Measurements from ENCODE around the gene SURF6.
"Not testable (repeated sequence)": the region's sequence is repeated elsewhere in the genome, so short reads cannot be mapped to it uniquely, and the experiment has no call there.

Gene SURF6

DNA sequence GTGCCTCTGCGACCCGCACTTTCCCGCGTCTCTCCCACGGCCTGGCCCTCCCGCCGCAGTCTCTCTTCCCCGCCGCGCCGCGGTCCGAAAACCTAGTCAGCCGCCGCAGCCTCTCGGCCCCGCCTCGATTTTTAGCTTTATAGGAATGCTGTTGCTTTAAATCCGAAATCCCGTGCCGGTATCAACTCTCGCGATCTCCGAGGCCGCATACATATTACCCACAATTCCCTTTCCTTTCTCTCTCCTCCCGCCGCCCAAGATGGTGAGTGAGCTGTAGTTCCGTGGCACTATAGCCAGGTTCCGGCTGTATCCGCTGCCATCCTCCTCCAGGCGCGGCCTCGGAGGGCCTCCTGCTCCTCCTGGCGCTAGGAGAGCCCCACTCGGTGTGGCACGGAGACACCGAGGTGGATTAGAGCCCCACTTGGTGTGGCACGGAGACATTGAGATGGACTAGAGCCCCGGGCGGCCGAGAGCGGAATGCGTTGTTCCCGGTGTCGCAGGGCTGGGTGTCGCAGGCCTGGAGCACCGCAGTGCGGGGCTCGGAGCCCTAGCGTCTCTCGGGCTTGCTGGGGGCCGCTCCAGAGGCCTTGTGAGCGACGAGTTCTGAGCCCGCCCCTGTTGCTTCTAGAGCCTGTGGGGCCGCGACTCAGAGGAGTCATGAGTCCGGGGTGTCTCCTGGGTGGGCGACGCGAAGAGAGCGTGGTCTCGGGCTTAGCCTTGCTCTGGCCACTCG, 12.2 kb upstream of the SURF6 start, which contains the start of the genes MED22 and RPL7A:
Gene MED22, minus strand, starts transcription at position 147 of the 733 bp plus-strand sequence. CDS start 1,469 bp downstream, outside the sequence.
Gene RPL7A, plus strand, starts transcription at position 234 of the 733 bp plus-strand sequence. Its CDS starts 26 bp downstream, at position 260.
- peak; percentile 95 for DNase-seq (ENCODE audit: low read depth)

DNA sequence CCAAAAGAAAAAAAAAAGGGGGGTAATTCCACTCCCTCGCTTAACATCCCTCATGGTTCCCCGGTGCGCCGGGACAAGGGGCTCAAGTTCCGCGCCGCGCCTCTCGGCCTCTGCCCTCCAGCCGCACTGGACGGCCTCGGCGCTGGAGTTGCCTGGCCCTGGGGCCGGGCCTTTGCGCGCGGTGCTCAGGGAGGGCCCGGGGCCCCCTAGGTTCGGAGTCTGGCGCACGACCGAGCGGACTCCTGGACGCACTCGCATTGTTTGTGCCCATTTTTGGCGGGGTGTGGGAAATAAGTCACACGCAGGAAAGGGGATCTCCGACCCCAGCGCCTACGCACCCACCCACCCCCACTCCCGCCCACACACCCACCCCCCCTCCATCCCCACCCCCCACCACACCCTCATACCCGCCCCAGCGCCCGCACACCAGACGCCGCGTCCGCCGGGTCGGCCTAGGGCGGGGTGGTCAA, 11.6 kb upstream of the SURF6 start:
- no peak for DNase-seq (ENCODE audit: low read depth)

DNA sequence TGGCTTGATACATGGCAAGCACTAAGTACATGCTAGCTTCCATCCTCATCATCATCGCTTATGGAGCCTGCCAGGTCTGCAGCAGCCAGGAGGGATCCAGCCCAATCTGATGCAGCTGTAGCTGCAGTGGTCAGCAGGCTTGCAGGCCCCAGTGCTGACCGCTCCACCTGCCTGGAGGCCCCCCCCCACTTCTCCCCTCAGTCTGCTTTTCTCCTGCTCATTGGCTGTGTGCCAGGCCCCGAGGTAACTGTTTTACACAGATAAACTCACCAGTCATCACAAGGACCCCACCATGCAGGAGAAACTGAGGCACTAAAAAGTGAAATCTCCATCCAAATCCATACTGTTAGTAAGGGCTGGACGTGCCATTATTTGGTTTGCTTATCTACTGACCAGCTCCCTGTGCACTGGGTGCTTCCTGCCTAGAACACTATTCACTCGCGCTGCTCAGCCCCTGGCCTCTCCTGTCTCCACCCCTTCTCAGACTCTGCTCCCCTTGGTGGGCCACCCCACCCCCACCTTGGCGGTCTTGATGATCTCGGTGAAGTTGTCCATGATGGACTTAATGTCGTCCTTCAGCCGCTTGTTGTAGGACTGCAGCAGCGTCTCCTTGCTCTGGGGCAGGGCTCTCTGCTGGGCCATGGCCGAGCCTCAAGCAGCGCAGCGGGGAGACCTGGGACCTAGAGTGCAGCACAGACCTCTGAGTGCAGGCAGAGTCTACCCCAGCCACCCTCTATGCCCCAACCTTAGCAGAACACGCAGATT, 10.2 kb upstream of the SURF6 start:
- DNase-seq (ENCODE audit: low read depth): no peak

DNA sequence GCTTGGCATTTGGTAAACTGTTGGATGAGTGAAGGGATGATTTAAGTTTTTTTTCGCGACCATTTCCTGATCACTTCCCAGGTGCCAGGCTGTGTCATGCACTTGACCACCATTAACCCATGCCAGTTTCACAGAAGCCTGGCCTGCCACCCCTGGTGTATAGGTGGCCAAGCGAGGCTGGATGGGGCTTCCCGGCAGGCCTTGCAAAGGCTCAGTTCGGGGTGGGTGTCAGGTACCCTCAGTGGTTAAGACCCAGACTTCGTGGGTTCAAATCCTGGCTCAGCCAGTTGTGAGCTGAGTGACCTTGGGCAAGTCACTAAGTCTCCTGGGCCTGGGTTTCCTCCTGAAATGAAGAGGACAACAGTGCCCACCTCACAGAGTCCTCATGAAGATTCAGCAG, 9.6 kb upstream of the SURF6 start:
- DNase-seq (ENCODE audit: low read depth): no peak

DNA sequence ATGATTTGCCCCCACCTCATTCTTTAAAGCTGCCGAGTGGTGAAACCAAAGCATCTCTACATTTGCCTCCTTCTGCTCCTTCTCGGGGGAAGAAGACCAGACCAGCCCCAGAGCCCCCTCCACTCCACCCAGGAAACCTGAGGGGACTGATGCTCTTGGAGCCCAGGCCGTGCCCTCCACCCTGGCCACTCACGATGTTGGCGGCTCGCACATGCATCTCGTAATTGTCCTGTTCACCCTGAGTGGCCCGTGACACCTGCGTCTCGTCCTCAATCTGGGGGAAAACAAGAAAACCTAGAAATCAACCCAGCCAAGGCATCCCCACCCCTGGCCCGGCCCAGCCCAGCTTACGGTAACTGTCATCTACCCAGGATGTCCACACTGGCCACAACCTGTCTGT, 9.0 kb upstream of the SURF6 start:
- no peak for DNase-seq (ENCODE audit: low read depth)

DNA sequence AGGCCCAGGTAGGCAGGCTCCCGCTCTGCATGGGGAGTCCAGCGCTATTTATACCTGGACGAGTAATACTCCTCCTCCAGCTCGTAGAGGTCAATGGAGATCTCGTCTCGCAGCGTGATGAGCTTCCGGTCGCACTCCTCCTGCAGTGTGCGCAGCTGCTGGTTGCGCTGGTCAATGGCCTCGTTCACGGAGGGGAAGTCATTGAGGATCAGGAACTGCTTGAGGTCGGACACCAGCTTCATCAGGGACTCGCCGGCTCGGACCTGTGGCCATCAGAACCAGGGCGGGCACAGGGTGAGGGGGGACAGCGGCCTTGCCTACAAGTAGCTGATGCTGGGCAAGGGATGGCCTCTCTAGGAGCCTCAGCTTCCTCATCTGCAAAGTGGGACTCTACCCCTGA, 8.1 kb upstream of the SURF6 start:
- no peak for DNase-seq (ENCODE audit: low read depth)

DNA sequence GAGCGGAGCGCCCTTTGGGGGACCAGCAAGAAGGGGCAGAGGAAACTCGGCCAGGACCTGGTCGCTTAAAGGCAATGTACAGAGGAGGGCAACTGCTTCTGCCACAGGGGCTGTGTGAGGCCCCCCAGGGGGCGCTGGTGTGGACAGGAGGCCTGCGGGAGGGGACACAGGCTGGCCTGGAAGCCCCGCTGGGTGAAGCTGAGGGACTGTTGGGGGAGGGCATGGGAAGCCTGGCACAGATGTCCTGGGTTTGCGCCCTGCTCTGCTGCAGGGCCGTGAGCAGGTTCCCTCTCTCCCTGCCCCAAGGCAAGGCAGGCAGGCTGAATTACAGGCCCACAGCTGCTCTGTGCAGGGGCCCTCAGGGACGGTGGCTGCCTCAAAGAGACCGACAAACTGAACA, 6.6 kb upstream of the SURF6 start:
- no peak for DNase-seq (ENCODE audit: low read depth)

DNA sequence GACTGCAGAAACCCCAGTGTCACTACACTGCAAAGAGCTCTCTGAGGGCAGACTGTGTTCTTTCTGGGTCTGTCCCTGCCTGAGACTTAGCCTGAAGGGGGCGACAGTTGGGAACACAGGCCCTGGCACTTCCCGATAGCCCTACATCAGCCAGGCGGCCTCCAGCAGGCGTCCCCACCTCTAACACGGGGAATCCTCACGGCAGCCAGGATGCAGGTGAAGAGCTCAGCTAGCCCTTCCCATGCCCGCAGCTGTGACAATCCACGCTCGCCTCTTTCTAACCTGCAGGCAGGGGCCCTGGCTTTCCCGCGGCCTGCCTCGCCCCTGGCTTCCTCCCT, 6.0 kb upstream of the SURF6 start:
- no peak for DNase-seq (ENCODE audit: low read depth)

DNA sequence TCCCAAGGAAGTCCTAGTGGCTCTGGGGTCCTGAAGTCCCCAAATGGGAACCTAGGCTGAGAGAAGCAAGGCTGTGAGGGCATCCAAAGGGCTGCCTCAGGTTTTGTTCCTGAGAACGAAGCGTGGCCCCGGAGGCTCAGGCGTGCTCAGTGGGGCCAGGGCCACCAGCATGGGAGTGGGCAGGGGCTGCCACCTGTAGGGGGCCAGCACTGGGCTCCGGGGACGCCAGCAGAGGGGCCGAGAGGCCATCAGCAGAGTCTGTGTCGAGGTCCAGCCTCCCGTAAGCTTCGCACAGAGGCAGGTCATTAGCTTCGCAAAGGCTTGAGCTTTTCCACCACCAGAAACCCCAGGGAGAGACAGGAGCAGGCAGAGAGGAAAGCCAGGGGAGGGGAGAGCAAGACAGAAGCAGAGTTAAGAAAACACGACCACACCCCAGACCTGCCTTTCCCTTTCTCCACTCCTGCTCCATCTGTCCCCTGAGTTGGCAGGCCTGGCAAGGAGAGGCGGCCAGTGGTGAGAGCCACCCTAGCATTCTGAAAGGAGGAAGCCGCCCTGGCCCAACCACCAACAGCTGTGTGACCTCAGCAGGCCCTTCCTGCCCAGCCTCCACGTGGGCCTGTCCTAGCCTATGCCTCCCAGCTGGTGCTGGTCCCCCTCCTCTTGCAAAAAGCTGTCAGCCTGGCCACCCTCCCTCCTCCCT, 5.5 kb upstream of the SURF6 start:
- DNase-seq (ENCODE audit: low read depth): no peak

DNA sequence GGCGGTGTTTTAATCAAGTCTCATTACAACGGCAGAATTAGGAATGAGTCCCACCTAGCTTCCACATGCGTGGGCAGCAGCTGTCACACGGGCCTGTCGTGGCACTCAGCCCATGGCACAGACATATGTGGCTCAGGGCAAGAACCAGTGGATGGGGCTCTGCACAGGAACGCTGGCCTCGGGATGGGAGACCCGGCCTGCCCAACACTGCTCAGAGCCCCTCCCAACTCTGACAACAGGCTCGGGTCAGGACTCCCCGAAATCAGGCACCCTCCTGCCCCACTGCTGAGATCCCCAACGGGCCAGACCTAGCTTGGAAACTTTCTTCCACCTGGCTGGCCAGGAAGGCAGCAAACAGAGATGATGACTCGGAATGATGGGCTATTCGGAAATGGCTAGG, 4.9 kb upstream of the SURF6 start:
- DNase-seq (ENCODE audit: low read depth): no peak

DNA sequence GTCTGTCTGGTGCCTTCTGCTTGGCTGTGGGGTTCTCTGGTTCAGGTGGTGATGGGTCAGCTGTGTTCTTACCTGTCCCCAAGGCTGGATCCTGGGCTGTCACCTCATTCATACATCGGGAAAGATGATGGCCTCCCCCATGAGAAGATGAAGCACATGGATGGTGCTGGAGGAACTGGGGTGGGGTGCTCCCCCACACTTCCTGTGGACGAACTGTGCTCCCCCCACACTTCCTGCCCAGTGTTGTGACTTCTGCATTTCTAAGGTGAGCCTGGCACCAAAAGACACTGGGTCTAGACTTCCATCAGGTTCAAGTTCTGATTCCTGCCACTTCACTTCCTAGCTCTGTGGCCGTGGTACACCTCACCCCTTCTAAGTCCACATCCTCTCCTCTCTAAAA, 4.3 kb upstream of the SURF6 start:
- DNase-seq (ENCODE audit: low read depth): no peak

DNA sequence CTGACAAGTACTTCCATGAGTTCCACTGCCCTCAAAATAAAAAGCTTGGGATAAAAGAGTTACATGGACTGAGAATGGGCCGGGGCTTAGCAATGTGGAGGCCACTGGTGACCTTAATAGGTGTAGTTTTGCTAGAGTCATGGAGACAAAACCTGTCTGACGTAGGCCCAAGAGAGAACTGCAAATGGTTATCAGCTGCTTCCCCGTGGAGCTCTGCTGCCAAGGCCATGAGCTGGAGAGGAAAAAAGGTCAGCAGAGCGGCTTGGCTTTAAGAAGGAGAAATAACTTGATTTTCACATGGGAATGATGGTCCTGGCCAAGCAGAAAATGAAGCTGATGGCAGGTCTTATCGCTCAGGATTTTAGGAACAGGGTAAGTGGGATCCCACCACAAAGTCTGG, 3.7 kb upstream of the SURF6 start:
- DNase-seq (ENCODE audit: low read depth): no peak

DNA sequence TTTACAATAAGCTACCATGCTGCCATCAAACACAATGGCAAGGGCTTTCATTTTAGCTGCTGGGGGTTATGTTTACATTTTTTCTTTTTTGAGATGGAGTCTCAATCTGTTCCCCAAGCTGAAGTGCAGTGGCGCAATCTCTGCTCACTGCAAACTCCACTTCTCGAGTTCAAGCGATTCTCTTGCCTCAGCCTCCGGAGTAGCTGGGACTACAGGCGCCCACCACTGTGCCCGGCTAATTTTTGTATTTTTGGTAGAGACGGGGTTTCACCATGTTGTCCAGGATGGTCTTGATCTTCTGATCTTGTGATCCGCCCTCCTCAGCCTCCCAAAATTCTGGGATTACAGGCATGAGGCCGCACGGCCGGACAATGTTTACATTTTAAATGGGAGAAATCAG, 1.1 kb downstream of the SURF6 start:
- DNase-seq (ENCODE audit: low read depth): not testable (repeated sequence)

DNA sequence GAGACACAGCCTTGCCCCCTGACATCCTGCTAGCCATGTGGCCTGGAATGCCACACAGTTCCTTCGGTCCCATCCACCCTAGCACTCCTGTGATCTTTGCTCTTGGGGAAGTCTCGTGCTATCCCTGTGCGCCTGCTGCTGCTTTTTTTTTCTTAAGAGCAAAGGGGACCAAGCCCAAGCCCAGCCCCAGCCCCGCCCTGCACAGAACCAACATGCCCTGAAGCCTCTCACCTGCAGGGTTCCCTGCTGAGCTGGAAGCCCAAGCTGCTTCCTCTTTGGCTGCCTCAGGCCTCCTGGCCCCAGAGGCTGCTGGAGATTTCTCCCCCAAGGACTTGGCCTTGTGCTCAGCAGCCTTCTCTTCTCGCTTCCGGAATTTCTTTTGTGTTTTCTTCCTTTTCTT, 1.8 kb downstream of the SURF6 start:
- DNase-seq (ENCODE audit: low read depth): no peak

DNA sequence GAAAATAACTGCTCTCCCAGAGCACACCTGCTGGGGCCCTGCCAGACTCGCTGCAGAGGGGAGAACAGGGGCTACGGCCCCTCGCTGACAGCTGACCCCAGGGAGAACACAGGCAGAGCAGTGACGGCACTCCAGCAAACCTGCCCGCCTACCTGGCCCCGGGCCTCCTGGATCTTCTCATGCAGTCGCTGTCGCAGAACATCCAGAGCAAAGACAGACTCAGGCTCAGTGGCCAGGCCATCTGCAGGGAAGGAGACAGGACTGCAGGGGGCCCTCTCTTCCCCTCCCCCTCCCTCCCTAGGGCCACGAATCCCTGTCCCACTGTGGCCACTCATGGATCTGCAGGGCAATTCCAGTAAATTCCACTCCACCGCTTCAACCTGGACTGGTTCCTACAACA, 2.4 kb downstream of the SURF6 start:
- DNase-seq (ENCODE audit: low read depth): no peak

DNA sequence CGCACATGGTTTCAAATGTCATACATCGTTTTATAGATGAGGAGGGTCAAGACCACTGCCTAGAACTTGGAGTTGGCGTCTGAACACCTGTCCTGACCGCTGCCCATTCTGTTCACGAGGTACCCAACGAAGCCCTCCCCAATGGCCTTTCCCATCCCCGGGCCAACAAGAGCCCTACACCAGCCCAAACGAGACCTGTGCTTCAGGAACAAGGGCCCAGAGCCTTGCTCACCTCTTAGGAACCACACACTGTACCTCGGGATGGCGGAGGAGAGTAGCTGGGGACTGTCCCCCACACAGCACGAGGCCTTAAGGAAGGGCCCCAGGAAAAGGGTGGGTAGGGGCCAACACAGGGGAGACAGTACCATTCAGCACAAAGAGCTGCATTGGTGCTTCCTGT, 3.0 kb downstream of the SURF6 start:
- DNase-seq (ENCODE audit: low read depth): no peak

DNA sequence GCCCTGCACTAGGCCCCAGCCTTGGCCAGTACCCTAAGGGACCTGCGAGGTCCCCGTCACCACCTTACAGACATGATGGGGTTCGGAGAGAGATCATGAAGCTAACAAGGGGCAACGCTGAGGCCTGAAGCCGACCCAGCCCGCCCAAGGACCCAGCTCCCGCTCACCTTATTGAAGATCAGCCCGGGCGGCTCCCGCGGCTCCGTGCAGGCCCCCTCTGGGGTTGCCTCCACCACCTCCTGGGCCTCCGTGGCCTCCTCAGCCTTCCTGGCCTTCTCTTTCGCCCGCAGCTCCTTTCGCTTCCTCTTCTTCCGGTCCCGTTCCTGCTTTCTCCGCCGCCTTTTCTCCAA, 3.6 kb downstream of the SURF6 start:
- no peak for DNase-seq (ENCODE audit: low read depth)

DNA sequence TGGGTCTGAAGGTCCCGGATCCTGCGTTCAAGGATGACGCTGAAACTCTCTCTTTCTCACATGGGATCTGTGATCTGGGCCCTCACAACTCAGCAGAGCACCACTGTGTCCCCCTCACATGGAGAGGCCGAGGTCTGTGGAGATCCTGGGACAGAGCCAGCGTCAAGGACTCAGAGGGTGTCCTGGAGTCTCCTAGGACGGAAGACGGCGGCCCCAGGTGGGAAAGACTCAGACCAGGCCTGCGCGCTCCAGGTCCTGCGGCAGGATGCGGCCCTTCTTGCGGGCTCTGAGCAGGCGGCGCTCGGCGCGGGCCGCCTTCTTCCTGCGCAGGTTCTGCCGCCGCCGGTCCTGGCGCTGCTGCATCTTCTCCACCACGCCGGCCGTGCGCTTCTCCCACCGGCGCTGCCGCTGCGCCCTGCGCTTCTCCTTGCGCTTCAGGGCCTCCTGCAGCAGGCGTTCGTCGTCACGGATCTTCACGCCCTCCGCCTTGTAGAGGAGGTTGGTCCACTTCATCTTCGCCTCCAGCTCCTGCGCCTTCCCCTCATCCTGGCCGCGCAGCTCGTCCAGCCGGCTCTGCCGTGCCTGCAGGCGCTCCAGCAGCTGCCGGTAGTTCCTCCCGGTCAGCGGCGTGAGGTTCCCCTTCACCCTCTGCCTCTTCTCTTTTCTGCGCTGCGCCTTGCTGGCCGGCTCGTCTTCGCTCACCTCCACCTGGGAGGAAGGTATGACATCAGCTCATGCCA, 4.2 kb downstream of the SURF6 start:
- no peak for DNase-seq (ENCODE audit: low read depth)

DNA sequence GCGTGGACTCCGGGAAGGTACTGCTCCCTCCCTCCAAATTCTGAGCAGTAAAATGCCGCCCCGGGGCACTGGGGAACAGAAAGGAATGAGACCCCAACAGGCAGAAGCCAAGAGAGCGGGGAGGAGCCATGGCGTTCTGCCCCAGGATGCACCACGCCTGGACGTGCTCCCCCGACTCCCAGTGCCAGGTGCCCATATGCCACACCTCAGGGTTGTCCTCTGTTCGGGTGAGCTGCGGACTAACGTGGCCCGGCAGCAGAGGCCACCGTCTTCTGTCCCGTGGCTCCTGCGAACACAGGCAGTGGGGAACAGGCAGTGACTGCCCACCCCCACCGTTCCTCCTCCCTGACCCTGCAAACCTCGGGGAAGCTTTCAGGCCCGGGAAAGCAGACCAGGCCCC, 4.8 kb downstream of the SURF6 start:
- no peak for DNase-seq (ENCODE audit: low read depth)

DNA sequence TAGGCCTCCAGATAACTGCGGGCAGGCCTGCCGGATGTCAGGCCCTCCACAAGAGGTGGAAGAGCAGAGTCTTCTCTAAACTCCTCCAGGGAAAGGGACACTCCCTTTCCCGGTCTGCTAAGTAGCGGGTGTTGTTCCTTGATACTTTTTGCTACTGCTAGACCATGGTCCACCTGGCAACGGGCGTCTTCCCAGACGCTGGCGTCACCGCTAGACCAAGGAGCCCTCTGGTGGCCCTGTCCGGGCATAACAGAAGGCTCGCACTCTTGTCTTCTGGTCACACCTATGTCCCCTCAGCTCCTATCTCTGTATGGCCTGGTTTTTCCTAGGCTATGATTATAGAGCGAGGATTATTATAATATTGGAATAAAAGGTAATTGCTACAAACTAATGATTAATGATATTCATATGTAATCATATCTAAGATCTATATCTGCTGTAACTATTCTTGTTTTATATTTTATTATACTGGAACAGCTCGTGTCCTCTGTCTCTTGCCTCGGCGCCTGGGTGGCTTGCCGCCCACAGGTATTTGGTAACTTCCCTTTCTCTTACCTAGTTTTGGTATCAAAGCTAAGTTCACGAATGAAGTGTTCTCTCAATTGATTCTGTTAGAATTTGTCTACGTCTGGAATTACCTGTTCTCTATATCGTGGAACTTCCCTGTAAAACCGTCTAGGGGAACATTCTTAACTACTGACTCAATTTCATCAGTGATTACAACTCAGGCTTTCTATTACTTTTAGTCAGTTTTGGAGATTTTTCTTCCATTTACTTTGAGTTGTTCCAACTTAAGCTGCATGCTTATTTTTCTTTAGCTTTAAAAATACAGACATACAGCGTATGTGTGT, 6.5 kb downstream of the SURF6 start:
- DNase-seq (ENCODE audit: low read depth): peak; percentile 28

DNA sequence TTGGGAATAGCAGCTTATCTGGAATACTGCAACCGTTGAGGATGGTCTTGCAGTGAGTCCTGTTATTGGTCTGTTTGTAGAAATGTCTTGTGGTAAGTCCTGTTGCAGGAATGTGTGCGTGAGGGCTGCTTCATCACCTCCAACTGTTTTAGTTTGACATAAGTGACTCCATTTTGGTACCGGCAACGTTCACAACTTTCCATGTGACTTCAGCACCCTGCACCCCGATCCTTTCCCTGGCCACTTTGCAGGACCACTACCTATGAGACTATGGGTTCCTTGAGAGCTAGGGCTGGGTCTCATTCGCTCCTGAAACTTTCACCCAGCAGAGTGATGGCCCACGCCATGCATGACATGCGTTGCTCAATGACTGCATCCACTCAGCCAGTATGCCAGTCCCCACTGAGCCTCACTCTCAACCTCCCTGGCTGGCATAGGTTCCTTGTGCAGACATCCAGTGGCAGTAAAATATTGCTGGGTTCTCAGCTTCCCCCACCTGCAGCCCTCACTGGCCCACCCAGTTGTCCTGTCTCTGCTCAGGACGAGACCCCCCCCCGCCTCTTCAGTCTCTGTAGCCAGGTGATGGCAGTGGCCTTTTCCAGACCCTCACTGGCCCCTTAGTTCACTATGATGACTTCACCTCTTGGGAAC, 8.0 kb downstream of the SURF6 start:
- no peak for DNase-seq (ENCODE audit: low read depth)

Data from amniotic epithelial cell (primary cell).